Measurements from ENCODE around the gene ME3.

ME3 gene

DNA sequence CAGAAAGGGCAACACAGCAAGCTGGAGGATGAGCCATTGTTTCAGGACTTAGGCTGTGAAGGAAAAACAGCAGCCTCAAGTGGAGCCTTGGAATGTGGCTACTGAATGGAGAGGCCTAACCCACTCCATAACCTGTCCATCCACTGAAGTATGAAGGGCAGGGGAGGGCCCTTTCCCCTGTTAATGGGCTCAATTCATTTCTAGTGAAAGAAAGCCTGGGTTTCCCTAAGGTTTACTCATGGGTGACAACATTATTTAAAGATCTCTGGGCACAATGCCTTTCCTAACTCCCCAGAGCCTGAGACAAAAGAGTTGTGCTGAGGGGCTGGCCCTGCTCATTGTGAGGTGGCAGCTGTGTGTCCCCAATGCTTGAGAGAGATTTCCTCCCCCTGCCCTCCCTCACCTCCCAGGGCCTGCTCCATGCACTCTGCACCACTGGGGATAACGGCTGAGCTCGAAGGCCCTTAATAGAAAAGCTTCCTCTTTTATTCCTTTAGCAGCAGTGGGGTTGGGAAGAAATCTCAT lies 83.8 kb downstream of the ME3 start:
- DNase-seq, result peak; percentile 10
- Mint-ChIP-seq H3K9me3 (no peaks in the 10 kb centered on the region), H3K27ac (peak overlapping the region; percentile 60), H3K4me1 (peaks cover 18% of the 10 kb centered on the region), H3K36me3 (ENCODE audit: low read depth) (no peaks in the 10 kb centered on the region), H3K27me3 (ENCODE audit: low read depth, poor library complexity) (no peaks in the 10 kb centered on the region), H3K4me3 (no peak overlapping the region)
- TF ChIP-seq, protein P1, sequence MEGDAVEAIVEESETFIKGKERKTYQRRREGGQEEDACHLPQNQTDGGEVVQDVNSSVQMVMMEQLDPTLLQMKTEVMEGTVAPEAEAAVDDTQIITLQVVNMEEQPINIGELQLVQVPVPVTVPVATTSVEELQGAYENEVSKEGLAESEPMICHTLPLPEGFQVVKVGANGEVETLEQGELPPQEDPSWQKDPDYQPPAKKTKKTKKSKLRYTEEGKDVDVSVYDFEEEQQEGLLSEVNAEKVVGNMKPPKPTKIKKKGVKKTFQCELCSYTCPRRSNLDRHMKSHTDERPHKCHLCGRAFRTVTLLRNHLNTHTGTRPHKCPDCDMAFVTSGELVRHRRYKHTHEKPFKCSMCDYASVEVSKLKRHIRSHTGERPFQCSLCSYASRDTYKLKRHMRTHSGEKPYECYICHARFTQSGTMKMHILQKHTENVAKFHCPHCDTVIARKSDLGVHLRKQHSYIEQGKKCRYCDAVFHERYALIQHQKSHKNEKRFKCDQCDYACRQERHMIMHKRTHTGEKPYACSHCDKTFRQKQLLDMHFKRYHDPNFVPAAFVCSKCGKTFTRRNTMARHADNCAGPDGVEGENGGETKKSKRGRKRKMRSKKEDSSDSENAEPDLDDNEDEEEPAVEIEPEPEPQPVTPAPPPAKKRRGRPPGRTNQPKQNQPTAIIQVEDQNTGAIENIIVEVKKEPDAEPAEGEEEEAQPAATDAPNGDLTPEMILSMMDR (IDR thresholded peaks at IDR 0.05), result no peak

DNA sequence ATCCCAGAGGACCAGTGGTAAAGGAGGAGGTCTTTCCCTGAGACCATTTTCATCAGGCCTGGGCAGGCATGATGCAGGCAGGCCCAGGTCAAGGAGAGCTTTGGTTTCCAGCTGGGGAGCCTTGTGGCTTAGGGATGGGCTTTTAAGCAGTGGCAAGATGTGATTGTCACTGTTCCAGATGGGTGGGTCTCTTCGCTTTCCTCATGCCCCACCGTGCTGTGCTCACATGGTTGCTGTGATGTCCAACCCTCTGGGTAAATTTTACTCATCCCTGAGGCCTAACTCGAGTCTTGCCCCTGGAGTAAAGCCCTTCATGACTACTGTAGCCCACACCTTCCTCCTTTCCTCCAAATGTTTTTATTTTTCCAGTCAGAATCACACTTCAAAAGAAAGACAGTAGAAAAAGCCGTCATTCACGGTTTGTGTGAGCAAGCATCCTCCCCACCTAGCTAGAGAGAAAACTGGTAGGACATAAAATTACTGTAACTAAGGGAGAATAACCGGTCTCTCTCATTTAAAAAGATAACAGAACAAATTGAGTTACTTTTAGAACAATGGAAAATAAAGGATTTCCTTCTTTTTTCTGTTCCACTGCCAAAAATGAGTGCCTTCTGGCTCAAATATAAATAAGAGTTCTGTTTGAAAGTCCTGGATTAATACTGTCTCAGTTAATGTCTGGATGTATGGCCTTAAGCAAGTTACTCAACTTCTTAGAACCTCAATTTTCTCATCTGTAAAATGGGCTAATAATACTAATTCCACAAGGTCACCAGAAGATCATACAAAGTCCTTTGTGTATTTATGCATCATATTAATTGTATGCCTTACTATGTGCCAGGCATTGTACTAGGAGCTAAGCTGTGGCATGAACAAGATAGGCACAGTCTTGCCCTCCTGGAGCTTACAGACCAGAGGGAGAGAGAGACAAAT lies 84.9 kb downstream of the ME3 start:
- Mint-ChIP-seq H3K27ac (no peak overlapping the region), H3K4me1 (peaks cover 21% of the 10 kb centered on the region), H3K9me3 (no peaks in the 10 kb centered on the region), H3K36me3 (ENCODE audit: low read depth) (no peaks in the 10 kb centered on the region), H3K4me3 (no peak overlapping the region), H3K27me3 (ENCODE audit: low read depth, poor library complexity) (no peaks in the 10 kb centered on the region)
- TF ChIP-seq, protein P1 (IDR thresholded peaks at IDR 0.05), result no peak
- DNase-seq, result no peak

DNA sequence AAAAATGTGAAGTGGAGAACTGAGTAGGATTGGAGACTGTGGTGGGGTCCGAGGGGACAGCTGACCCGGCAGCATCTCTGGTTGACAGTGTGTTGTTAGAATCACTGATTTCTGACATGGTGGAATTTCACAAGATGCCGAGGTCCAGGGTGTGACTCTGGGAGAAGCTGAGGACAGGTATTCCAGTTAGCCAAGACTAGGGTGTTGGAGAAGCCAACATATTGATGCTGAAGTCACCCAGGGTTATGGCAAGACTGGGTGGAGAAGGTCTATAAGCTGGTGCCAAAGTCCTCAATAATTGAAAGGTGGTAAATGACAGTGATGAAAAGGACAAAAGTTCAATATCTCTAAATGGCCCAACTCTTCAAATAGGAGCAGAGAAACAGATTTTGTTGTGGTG lies 86.1 kb downstream of the ME3 start:
- H3K27ac Mint-ChIP-seq, result no peak overlapping the region
- TF ChIP-seq, protein P1 (IDR thresholded peaks at IDR 0.05), result no peak
- H3K9me3 Mint-ChIP-seq, result no peaks in the 10 kb centered on the region
- H3K4me3 Mint-ChIP-seq, result no peak overlapping the region
- peaks cover 15% of the 10 kb centered on the region for H3K4me1 Mint-ChIP-seq
- no peaks in the 10 kb centered on the region for H3K36me3 Mint-ChIP-seq (ENCODE audit: low read depth)
- H3K27me3 Mint-ChIP-seq (ENCODE audit: low read depth, poor library complexity), result no peaks in the 10 kb centered on the region
- DNase-seq, result no peak

DNA sequence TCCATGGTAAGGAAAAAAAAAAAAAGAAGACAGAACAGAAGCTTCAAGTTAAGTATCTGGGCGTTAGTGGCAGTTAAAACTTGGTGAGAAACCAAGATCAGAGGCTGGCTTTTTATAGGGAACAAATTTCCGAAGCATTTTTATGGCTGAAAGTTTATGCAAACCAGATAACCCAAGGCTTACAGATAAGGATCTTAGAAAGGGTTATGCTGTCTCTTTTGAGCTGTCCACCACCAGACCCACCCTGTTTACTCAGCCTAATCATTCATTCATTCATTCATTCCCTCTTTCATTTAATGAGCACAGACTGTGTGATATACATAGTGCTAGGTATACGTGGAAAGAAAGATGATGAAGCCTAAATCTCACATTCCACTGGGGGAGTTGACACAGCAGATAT lies 89.5 kb downstream of the ME3 start:
- TF ChIP-seq, protein P1 (IDR thresholded peaks at IDR 0.05), result no peak
- Mint-ChIP-seq H3K4me3 (no peak overlapping the region), H3K27ac (peak overlapping the region; percentile 75), H3K27me3 (ENCODE audit: low read depth, poor library complexity) (peaks cover 3% of the 10 kb centered on the region), H3K36me3 (ENCODE audit: low read depth) (no peaks in the 10 kb centered on the region), H3K9me3 (no peaks in the 10 kb centered on the region), H3K4me1 (peaks cover 5% of the 10 kb centered on the region)
- no peak for DNase-seq

DNA sequence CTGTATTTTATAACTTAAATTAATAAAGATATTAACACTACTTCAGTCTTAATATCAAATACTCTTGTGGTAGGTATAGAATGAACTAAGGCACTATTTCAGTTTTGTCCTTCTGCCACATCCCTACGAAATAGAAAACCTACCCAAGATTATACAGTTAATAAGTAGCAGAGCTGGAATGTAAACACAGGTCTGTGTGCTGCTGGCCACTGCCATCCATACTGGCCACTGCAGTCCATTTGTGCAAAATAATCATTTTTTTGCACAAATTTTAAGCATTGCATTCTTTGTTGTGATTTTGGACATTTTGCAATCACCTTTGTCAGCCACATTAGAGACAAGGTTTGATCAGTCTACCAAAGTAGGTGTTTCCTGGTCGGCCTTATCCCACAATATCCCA lies 91.9 kb downstream of the ME3 start:
- DNase-seq, result no peak
- no peaks in the 10 kb centered on the region for H3K9me3 Mint-ChIP-seq
- peaks cover 17% of the 10 kb centered on the region for H3K4me1 Mint-ChIP-seq
- H3K27ac Mint-ChIP-seq, result no peak overlapping the region
- TF ChIP-seq, protein P1 (IDR thresholded peaks at IDR 0.05), result no peak
- no peak overlapping the region for H3K4me3 Mint-ChIP-seq
- peaks cover 8% of the 10 kb centered on the region for H3K27me3 Mint-ChIP-seq (ENCODE audit: low read depth, poor library complexity)
- no peaks in the 10 kb centered on the region for H3K36me3 Mint-ChIP-seq (ENCODE audit: low read depth)

DNA sequence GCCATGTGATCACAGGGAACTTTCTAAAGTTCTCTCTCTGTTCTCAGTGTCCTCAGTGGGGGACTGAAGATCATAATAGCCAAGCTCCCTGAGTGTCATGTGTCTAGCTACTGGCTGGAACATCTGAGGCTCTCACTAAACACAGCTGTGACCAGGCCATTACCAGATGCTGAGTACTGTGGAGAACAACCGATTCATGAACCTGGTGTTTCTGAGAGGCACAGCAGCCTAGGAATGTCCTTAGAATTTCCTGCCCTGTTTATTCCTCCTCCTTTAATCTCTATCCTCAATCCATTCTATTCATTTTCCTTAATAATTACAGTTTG lies 93.0 kb downstream of the ME3 start:
- no peak overlapping the region for H3K4me3 Mint-ChIP-seq

More for the DNA sequence above, 93.0 kb downstream of the ME3 start:
- H3K4me1 Mint-ChIP-seq, result peaks cover 26% of the 10 kb centered on the region
- TF ChIP-seq, protein P1 (IDR thresholded peaks at IDR 0.05), result no peak
- peaks cover 8% of the 10 kb centered on the region for H3K27me3 Mint-ChIP-seq (ENCODE audit: low read depth, poor library complexity)
- H3K9me3 Mint-ChIP-seq, result no peaks in the 10 kb centered on the region
- DNase-seq, result no peak
- no peak overlapping the region for H3K27ac Mint-ChIP-seq
- H3K36me3 Mint-ChIP-seq (ENCODE audit: low read depth), result no peaks in the 10 kb centered on the region
